Aortic smooth muscle cell (primary cell): Measurements from ENCODE around the gene ARIH1. TPM values are rescaled to one million over a fixed set of nuclear protein-coding genes. Genes with fewer than 3 reads are reported as not detected.

Source experiments
- total RNA-seq: library from RNA; depleted of rRNA; stranded (reverse); fragments of >200 nt; gene quantifications from 2 replicates; pipeline ENCODE4 v1.2.3, GENCODE V29; 2014

Gene ARIH1, protein sequence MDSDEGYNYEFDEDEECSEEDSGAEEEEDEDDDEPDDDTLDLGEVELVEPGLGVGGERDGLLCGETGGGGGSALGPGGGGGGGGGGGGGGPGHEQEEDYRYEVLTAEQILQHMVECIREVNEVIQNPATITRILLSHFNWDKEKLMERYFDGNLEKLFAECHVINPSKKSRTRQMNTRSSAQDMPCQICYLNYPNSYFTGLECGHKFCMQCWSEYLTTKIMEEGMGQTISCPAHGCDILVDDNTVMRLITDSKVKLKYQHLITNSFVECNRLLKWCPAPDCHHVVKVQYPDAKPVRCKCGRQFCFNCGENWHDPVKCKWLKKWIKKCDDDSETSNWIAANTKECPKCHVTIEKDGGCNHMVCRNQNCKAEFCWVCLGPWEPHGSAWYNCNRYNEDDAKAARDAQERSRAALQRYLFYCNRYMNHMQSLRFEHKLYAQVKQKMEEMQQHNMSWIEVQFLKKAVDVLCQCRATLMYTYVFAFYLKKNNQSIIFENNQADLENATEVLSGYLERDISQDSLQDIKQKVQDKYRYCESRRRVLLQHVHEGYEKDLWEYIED
- 43.2 and 57.6 TPM in 2 replicates for total RNA-seq

DNA sequence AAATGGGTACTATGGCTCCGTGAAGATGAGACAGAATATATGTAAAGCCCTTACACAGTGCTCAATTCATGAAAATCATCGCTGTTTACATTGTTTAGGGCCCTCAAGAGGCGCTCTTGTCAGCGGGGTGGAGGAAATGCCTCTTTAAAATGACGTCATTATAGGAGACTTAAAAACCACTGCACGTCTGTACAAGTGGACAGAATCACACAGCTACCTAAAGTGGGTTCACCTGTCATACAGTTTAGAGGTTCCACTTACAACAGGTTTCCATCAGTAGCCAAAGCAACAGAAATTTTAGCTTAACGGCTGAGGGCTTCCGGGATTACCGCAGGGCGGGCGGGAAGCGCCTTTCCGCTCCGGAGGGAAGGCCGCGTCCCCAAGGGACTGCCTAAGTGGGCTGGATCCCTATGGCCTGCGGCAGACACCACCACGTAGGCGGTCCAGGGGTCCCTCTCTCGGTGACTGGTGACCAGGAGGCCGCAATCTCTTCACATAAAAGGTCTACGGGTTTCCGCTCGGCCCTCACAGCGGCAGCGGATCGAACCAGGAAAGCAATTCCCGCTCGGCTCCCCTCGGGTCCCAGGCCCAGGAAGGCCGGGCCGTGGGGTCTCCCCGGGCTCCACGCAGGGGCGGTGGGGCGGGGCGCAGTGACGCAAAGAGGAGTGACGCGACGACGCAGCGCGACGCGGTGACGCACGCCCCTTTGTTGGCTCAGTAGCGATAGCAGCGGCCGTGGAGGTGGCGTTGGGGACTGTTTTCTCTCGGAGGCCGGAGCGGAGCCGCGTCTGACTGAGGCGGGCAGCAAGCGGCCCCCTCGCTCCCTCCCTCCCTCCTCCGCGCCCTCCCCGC is at the start of gene ARIH1:
Gene ARIH1 (plus strand): TSS at position 717 of the 852 bp plus-strand sequence. CDS start 310 bp downstream, outside the sequence.

Other genes starting within 250 kb of the ARIH1 start
- 2,246 and 2,475 TPM in 2 replicates for gene PKM, start 243.1 kb upstream of the ARIH1 start, total RNA-seq
- gene PARP6, start 201.8 kb upstream of the ARIH1 start, total RNA-seq, result 12.2 and 15.5 TPM in 2 replicates
- 0.13 and 0.25 TPM in 2 replicates for gene CELF6, start 154.2 kb upstream of the ARIH1 start, total RNA-seq
- 56.1 and 81.2 TPM in 2 replicates for gene HEXA, start 98.3 kb upstream of the ARIH1 start, total RNA-seq
- gene TMEM202, start 76.0 kb upstream of the ARIH1 start, total RNA-seq, result not detected in 2 replicates
- not detected in 2 replicates for gene GOLGA6B, start 180.4 kb downstream of the ARIH1 start, total RNA-seq
- 0.13 TPM in 1 of 2 replicates, not detected in the other for gene HIGD2B, start 211.9 kb downstream of the ARIH1 start, total RNA-seq
- gene BBS4, start 211.9 kb downstream of the ARIH1 start, total RNA-seq, result 22.2 TPM in 2 replicates